GM18498 (cell line): ENCODE results near the gene MYO1D.
A peak's percentile ranks its signal among the peaks of the same experiment; 100 is the strongest.

Source experiments
- ATAC-seq: cut with Tn5 transposase; IDR thresholded peaks from one replicate; pipeline ENCODE4 v1.9.1; 2021; ENCODE audit warnings: mild to moderate bottlenecking, moderate library complexity; ENCODE audit not compliant: unreplicated experiment

The MYO1D gene

GRCh38 chr17:32591405-32591804 lies 285.5 kb downstream of the MYO1D start:
- no peak for ATAC-seq

DNA sequence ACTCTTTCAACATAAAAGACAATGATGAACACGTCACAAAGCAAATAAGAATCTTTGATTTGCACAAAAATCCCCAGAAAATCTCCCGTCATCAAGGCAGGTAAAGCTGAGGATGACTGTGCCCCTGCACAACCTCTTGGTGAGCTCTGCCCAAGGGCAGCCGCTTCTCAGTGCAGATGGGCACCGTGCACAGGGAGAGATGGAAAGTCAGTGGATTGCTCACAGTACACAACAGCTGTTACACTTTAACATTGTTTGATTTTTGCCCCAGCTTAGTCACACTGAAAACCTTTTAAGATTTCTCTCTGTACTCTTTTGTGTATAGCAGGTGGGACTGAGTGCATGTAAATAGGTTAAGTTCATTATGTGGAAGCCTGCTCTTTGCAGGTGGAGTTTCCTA lies 285.9 kb downstream of the MYO1D start:
- ATAC-seq, result no peak

DNA sequence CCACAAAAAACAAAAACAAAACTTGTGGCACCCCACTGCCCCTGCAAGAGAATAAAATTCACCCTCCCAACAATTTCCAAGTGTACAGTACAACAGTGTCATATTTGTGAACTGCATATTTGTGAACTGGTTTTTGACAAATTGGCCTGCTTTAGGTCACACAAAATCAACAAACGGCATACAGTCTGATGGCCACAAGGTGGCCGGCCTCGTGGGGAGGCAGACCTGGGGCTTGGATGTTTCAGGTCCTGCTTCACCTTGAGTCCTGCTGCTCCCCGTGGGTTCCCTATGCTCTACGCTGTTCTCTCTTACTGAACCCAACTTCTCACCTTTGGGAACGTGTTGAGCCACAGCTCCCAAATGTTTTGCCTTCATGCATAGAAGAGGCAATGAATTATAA lies 287.9 kb downstream of the MYO1D start:
- no peak for ATAC-seq

- no peak for ATAC-seq
Observed at GRCh38 chr17:32588135-32588534, 288.8 kb downstream of the MYO1D start.

DNA sequence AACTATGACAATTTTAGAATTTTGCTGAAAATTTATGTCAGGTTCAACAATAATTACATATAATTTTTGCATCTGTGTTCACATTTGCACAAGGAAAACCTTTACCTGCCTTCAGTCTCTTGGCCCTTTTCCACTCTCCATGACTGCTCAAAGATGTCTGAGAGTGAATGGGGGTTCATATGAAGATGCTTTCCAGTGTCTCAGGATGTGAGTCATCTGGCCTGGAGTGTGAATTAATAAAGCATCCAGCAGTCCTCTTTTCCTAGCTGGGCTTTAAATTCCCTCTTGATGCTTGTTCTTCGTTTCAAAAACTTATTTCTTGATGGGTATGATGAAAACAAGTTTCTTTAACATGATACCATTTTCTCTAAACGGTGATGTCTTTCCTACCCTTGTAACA lies 290.3 kb downstream of the MYO1D start:
- no peak for ATAC-seq

DNA sequence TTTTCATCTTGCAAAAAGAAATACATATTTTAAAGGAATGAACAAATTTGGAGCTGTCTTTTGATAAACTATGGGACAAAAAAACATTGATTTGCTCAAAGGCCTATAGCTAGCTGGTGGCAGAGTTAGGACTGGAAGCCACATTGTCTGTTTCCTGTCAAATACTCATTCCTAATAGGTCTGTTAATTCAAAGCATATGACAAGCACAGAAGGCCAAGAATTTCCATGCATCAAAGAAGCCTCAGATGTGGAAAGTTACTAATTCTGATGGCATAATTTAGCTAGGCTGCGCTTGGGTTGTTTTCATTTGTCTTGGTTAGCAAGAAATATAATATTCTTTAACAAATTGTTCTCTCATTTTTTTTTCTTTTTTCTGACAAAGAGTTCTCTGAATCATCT lies 292.1 kb downstream of the MYO1D start:
- ATAC-seq, result no peak

DNA sequence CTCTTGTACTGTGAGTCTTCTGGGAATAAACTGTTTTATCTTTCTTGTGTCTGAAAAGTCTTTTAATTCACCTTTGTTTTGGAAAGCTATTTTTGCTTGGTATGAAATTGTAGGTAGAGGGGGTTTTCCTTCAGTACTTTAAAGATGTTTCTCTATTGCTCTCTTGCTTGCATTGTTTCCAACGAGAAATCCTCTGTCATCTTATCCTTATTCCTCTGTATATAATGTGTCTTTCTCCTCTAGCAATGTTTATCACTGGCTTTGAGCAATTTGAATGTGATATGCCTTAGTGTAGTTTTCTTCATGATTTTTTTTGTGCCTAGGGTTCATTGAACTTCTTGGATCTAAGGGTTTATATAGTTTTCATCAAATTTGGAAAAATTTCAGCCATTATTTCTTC lies 293.9 kb downstream of the MYO1D start:
- ATAC-seq, result no peak

GRCh38 chr17:32575852-32576251 lies 301.1 kb downstream of the MYO1D start:
- no peak for ATAC-seq

DNA sequence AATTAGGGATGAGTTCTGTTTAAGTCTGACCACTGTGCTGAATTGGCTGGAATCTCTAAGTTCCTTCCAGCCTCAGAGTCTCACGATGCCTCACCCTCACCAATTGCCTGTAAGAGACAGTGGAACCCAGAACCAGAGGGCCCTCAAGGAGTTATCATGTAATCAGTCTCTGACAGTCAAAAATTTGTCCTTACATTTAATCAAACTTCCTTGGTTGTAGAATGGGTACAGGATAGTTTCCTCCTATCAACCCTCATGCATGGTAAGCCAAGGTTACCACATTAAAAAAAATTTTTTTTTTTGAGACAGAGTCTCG lies 306.9 kb downstream of the MYO1D start:
- ATAC-seq, result no peak

- ATAC-seq, result peak; percentile 62
Observed at GRCh38 chr17:32569171-32570080, 307.5 kb downstream of the MYO1D start.

GRCh38 chr17:32568705-32569104 lies 308.2 kb downstream of the MYO1D start:
- ATAC-seq, result no peak

DNA sequence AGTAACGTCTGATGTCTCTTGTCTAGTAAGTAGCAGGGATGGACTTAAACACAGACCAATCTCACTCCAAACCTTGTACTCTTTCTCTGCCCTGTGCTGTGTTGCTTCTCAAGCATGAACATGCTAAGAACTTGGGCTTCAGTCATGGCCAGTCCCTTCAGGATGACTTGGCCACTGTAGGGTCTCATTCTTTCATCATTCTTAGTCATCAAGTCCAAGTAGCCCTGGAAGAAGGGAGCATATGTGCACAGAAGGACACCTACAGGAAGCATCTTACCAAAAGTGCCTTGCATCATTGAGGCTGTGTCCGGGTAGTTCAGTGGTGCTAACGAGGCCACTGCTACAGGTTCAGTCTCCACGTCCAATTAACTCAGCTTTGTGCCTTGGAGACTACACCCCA lies 309.4 kb downstream of the MYO1D start:
- no peak for ATAC-seq

DNA sequence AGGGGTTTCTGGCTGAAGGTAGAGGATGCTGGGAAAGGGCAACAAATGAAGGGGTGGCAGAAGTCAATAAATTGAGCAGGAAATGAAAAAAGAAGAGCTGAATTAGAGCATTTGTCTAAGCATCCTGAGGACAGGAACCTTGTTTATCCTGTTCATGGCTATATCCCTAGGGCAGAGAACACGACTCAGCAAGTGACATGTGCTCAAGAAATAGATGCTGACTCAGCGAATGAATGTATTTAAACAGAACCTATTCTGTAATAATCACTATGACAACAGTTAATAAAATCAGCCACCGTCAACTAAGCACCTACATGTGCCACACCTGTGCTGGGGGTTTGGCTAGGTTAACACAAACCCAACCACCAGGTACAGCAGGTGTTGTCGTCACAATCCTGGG lies 309.8 kb downstream of the MYO1D start:
- no peak for ATAC-seq

DNA sequence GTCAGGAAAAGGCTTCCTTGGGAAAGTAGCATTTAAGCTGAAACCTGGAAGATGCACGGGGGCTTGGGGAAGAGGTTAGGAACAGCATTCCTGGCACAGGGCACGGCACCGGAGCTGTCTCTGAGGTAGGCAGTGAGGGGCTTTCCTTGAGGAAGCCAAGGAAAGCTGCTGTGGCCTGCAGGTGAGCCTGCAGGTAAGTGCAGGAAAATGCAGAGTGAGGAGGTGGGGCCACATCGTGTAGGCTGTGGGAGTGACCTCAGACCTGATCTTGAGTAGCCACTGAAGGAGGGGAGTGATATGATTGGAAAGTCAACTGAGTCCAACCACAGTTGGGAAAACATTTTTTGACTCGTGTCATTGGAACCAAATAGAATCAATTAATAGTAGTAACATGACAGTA lies 310.6 kb downstream of the MYO1D start:
- no peak for ATAC-seq

GRCh38 chr17:32565401-32565800 lies 311.5 kb downstream of the MYO1D start:
- no peak for ATAC-seq

- ATAC-seq, result no peak
Observed at GRCh38 chr17:32564325-32564724, 312.6 kb downstream of the MYO1D start.

DNA sequence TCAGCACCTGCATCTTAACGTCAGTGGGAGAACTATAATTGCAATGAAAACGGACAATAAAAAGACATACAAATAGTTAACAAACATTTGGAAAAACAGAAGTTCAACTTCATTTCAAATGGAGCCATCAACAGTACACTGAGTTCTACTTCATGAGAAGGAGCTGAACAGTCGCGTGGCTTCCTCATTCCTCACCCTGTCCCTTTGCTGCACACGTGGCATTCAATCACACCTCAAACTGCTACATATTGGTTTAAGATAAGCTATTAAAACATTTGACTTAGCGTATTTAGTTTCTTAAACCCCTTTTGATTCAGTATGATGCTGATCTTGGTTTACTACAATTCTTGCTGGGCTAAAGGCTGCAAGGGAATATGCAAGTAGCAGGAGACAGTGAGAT lies 313.3 kb downstream of the MYO1D start:
- ATAC-seq, result no peak

DNA sequence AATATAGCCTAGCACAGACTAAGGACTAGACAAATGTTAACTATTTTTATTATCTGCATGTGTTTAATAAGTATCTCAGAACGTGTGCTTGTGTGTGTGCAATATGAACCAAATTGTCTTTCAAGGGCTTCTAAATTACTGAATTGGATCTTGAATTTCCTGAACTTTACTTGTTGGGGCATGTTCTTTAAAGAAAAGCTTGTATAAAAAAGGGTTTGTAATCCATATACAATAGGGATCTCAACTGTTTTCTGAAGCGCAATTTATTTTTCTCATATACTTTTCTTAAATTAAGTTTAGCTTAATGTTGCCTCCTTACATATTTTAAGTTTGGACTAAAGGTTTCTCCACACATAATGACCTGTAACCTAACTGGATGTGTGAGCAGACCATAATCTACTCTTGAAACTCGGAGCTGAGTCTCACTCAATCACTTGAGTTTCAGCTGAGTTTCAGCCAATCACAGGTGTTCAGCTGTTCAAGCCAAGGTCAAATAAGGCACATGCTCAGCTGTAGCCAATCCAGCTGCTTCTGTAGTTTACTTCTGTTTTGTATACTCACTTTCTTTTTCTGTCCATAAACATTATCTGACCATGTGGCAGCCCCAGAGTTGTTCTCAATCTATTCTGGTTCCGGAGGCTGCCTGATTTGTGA lies 317.8 kb downstream of the MYO1D start:
- peak; percentile 91 for ATAC-seq

GRCh38 chr17:32558326-32558955 lies 318.5 kb downstream of the MYO1D start:
- no peak for ATAC-seq

GRCh38 chr17:32555611-32556310 lies 321.2 kb downstream of the MYO1D start:
- ATAC-seq, result no peak

GRCh38 chr17:32553168-32553567 lies 323.8 kb downstream of the MYO1D start:
- no peak for ATAC-seq
